Body of pancreas (tissue), 4 donors: ENCODE data around the gene SH2D7. TPM values are rescaled to one million over a fixed set of nuclear protein-coding genes. Genes with fewer than 3 reads are reported as not detected.

Experiments used
- ATAC-seq: fragments of 150-250 bp; one replicate; pipeline ENCODE4 v1.9.1; 2016
- DNase-seq, 4 donors: peaks; one replicate each; pipeline ENCODE4 v3.0.0-alpha.2; 2019
- H3K27ac ChIP-seq, 4 donors: fragments of 200-600 bp; sonication (generic); 1 replicate in 3 of 4; 2 replicates in 1 of 4; pipeline versions ENCODE4 v1.5.1 to v1.6.1; 2016 to 2019; ENCODE audit warnings: mild to moderate bottlenecking in 1 of 4, mixed read lengths in 1 of 4, moderate library complexity in 1 of 4
- H3K27me3 ChIP-seq, 2 donors: fragments of 200-600 bp; sonication (generic); one replicate each; pipeline ENCODE4 v1.6.0; 2016; ENCODE audit warnings: mild to moderate bottlenecking in 1 of 2
- H3K36me3 ChIP-seq, 2 donors: fragments of 200-600 bp; sonication (generic); replicated peaks in 1 of 2; 2 replicates each; pipeline ENCODE4 v1.5.1; 2016; ENCODE audit warnings: low read depth in 2 of 2; ENCODE audit not compliant: insufficient read depth in 1 of 2
- H3K4me1 ChIP-seq: fragments of 200-600 bp; sonication (generic); one replicate; pipeline ENCODE4 v1.6.0; 2016
- H3K4me3 ChIP-seq, 2 donors: fragments of 200-600 bp; sonication (generic); 1 replicate in 1 of 2; 2 replicates in 1 of 2; pipeline ENCODE4 v1.5.1; 2016 to 2019
- H3K9me3 ChIP-seq, 3 donors: fragments of 200-600 bp; sonication (generic); 1 replicate in 2 of 3; 2 replicates in 1 of 3; pipeline ENCODE4 v1.5.1; 2016
- POLR2A ChIP-seq, 3 donors: fragments of 450-650 bp; IDR thresholded peaks; one replicate each; pipeline ENCODE4 v1.6.1; 2016; ENCODE audit warnings: antibody characterized with exemption in 3 of 3, mild to moderate bottlenecking in 2 of 3
- WGBS, 2 donors: methylation state at CpG; one replicate each; pipeline ENCODE4 v1.1.5; 2017; 5-methylcytosine and 5-hydroxymethylcytosine counted together
- intact Hi-C: fragments of 100-400 bp; cut with DNase I; formaldehyde crosslinking; loops from one replicate; pipeline ENCODE4 v1.15.1; 2023
- total RNA-seq, 2 donors: library from RNA; depleted of rRNA; stranded (reverse); fragments of >200 nt; gene quantifications; one replicate each; pipeline ENCODE4 v1.1.0, GENCODE V29; 2016
- TF ChIP-seq, protein P1 (sequence below), 7 experiments: fragments of 450-650 bp in 4 of 7; fragments of 200-600 bp in 3 of 7; sonication (generic) in 3 of 7; IDR thresholded peaks; one replicate each; pipeline ENCODE4 v1.5.1; 2016 to 2019; ENCODE audit warnings: antibody characterized with exemption in 7 of 7

The SH2D7 gene
- total RNA-seq, 2 donors from 2014 or later: not detected

DNA sequence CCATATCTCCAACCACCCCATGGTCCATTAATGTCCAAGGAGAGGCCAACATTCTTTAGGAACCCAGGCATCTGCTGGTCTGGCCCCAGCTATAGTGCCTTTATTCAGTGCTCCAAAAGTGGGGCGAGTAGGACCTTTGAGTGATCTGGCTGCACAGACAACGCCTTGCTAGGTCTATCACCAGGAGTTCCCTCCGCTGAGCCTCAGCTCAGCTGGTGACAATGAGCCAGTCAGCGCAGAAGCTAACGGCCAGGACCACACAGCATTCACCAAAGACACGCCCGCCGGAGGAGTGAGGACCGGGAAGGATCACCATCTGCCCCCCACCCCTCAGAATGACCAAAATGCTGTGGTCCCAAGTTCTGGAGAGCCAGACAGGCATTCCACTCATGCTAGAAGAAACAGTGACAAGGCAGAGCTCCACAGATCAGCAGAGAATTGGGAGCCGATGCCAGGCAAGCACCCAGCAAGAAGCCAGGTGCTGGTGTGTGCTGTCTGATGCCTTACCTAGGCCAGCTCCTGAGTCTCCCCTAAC is 33.9 kb upstream of the SH2D7 start:
- DNase-seq: peak in 1 of 4 donors; percentile 7
- H3K27me3 ChIP-seq: no peaks in the 10 kb centered on the region
- no peak overlapping the region for H3K4me3 ChIP-seq
- H3K4me1 ChIP-seq: peaks cover 72% of the 10 kb centered on the region
- ATAC-seq: no peak
- H3K27ac ChIP-seq: peak overlapping the region in 2 of 4 donors; percentile 26 to 52
- H3K9me3 ChIP-seq: no peaks in the 10 kb centered on the region
- WGBS, 2 donors: 84 to 90% methylated on average over 3 to 10 of the region's 10 CpGs
- TF ChIP-seq POLR2A (IDR thresholded peaks at IDR 0.05): no peak
- TF ChIP-seq, protein P1, sequence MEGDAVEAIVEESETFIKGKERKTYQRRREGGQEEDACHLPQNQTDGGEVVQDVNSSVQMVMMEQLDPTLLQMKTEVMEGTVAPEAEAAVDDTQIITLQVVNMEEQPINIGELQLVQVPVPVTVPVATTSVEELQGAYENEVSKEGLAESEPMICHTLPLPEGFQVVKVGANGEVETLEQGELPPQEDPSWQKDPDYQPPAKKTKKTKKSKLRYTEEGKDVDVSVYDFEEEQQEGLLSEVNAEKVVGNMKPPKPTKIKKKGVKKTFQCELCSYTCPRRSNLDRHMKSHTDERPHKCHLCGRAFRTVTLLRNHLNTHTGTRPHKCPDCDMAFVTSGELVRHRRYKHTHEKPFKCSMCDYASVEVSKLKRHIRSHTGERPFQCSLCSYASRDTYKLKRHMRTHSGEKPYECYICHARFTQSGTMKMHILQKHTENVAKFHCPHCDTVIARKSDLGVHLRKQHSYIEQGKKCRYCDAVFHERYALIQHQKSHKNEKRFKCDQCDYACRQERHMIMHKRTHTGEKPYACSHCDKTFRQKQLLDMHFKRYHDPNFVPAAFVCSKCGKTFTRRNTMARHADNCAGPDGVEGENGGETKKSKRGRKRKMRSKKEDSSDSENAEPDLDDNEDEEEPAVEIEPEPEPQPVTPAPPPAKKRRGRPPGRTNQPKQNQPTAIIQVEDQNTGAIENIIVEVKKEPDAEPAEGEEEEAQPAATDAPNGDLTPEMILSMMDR (IDR thresholded peaks at IDR 0.05): no peak
- H3K36me3 ChIP-seq: peaks cover 0 to 2% of the 10 kb centered on the region in 2 donors
- intact Hi-C loops: no loop called here

DNA sequence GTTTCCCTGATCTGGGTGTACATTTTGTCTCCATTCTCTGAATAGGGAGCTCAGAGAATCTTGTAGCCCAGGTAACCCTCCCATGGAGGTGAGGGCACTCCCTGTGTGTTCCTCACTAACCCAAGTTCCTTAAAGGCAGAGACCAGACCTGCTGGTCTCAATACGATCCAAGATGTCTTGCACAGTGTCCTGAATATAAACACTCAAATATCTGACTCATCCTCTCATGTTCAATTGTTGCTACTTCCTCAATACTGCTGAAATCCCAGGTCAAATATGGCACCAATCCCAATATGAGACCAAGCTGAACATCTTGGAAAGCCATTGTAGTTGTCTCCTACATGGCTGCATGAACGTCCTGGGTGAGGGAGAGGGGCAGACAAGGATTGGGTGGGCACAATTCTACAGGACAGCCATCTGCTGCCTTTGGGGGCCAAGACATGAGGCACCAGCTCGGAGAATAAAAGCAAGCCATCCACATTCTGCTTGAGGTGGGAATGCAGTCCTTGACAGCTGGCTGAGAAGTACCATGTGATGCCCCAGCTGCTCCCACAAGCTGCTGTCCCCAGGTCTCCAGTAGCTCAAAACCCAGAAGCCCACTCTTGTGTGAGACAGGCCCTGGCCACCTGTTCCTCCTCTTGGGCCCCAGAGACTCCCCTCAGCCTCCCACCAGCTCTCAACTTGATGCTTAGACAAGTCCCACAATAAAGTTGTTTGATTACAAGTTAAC is 33.1 kb upstream of the SH2D7 start:
- Histone ChIP-seq H3K9me3 (no peaks in the 10 kb centered on the region), H3K4me3 (no peak overlapping the region), H3K4me1 (peaks cover 80% of the 10 kb centered on the region), H3K36me3 (no peaks in the 10 kb centered on the region), H3K27ac (peak overlapping the region in 2 of 4 donors; percentile 26 to 52), H3K27me3 (no peaks in the 10 kb centered on the region)
- DNase-seq (peak in 1 of 4 donors; percentile 6), ATAC-seq (no peak)
- no peak for TF ChIP-seq POLR2A (IDR thresholded peaks at IDR 0.05)
- TF ChIP-seq, protein P1 (IDR thresholded peaks at IDR 0.05): no peak
- 72 to 83% methylated on average over 2 to 3 of the region's 3 CpGs for WGBS, 2 donors
- intact Hi-C loops: no loop called here

DNA sequence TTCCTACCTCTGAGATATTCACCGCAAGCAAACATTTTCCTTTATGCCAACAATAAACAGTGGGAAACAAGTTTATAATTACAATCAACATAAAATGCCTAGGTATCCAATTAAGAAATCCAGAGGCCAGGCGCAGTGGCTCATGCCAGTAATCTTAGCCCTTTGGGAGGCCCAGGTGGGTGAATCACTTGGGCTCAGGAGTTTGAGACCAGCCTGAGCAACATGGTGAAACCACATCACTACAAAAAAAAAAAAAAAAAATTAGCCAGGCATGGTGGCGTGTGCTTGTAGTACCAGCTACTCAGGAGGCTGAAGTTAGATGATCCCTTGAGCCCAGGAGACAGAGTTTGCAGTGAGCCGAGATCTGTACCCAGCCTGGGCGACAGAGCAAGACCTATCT is 32.1 kb upstream of the SH2D7 start:
- peak overlapping the region in 1 of 4 donors; percentile 7 for H3K27ac ChIP-seq
- peaks cover 85% of the 10 kb centered on the region for H3K4me1 ChIP-seq

DNA sequence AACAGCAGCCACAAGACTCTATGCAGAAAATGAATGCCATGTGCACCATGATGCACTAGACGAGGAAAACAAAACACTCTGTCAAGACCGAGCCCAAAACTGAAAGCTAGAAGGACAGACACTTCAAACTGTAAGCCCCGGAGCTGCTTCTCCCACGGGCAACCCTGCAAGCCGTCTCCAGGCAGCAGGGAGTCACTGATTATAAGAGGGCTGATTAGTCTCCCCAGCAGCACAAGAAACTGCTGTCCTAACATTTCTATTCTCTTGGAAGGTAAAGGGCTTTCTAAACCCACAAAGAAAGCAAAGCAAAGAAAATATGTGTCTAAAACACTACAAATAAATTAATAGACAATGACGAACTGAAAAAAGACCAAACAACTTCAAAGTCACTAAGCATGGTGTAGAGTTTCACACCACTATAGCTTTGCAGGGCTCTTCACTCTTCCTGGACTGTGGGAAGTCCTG is 30.4 kb upstream of the SH2D7 start:
- Histone ChIP-seq H3K36me3 (no peaks in the 10 kb centered on the region), H3K27ac (peak overlapping the region in 2 of 4 donors; percentile 21 to 29), H3K4me1 (peaks cover 85% of the 10 kb centered on the region), H3K4me3 (no peak overlapping the region), H3K27me3 (no peaks in the 10 kb centered on the region), H3K9me3 (no peaks in the 10 kb centered on the region)
- intact Hi-C loops: no loop called here
- peak in 1 of 4 donors; percentile 24 for DNase-seq
- TF ChIP-seq POLR2A (IDR thresholded peaks at IDR 0.05): no peak
- TF ChIP-seq, protein P1 (IDR thresholded peaks at IDR 0.05): no peak
- 2 to 4% methylated on average over 6 of the region's 6 CpGs for WGBS, 2 donors
- ATAC-seq: no peak

More for the DNA sequence above, 32.1 kb upstream of the SH2D7 start:
- ATAC-seq (no peak), DNase-seq (no peak)
- Histone ChIP-seq H3K4me3 (no peak overlapping the region), H3K36me3 (no peaks in the 10 kb centered on the region), H3K9me3 (no peaks in the 10 kb centered on the region), H3K27me3 (no peaks in the 10 kb centered on the region)
- TF ChIP-seq, protein P1 (IDR thresholded peaks at IDR 0.05): no peak
- no peak for TF ChIP-seq POLR2A (IDR thresholded peaks at IDR 0.05)
- WGBS, 2 donors: 94 to 98% methylated on average over 5 of the region's 5 CpGs
- intact Hi-C loops: no loop called here
